ENCODE data around the gene IL17RD. TPM values are rescaled to one million over a fixed set of nuclear protein-coding genes. Genes with fewer than 3 reads are reported as not detected.

The IL17RD gene
- total RNA-seq, 4 donors from 2014 or later: 0.52 to 1.4 (median 0.90) TPM

DNA sequence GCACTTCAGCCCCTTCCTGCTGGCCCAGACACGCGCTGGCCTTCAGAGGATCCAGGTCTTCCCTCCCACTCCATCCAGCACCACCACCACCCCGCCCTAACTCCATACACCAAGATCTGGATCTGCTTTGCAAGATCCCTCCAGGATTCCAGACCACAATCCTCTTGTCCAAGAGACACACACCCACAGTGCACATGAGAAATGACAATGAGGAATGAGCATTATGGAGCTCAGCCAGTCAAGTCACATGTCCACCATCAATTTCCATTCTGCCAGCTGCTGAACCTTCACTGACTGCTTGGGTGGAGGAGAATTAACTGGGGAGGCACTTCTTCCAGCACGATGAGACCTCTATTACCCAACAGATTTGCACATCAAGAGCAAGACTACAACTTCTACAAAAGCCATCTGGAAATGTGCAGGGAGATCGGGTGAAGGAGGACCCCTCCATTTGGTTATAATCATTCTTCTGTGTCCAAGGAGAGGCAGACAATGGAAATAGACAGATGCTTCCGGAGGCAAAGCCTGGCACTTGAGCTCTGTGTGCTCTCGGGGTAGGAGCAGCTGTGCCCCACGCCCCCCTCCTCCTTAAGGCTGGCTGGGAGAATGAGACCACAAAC, 117.0 kb downstream of the IL17RD start:
- TF ChIP-seq POLR2A (IDR thresholded peaks at IDR 0.05): no peak
- TF ChIP-seq, protein P1, sequence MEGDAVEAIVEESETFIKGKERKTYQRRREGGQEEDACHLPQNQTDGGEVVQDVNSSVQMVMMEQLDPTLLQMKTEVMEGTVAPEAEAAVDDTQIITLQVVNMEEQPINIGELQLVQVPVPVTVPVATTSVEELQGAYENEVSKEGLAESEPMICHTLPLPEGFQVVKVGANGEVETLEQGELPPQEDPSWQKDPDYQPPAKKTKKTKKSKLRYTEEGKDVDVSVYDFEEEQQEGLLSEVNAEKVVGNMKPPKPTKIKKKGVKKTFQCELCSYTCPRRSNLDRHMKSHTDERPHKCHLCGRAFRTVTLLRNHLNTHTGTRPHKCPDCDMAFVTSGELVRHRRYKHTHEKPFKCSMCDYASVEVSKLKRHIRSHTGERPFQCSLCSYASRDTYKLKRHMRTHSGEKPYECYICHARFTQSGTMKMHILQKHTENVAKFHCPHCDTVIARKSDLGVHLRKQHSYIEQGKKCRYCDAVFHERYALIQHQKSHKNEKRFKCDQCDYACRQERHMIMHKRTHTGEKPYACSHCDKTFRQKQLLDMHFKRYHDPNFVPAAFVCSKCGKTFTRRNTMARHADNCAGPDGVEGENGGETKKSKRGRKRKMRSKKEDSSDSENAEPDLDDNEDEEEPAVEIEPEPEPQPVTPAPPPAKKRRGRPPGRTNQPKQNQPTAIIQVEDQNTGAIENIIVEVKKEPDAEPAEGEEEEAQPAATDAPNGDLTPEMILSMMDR (IDR thresholded peaks at IDR 0.05 in 4 of 5, conservative IDR thresholded peaks at IDR 0.05 in 1 of 5): no peak
- H3K27me3 ChIP-seq: no peaks in the 10 kb centered on the region
- H3K36me3 ChIP-seq: no peaks in the 10 kb centered on the region
- intact Hi-C loops (cut with DNase I; ENCODE audit: low total_unique reads) (no loop called here), in situ Hi-C loops (cut with MboI; ENCODE audit: low sequenced_read_pairs in 4 of 4) (no loop called here)
- H3K4me1 ChIP-seq: no peaks in the 10 kb centered on the region
- DNase-seq (peak; percentile 19 to 49), ATAC-seq (peak; percentile 81 to 88)
- H3K9me3 ChIP-seq: no peaks in the 10 kb centered on the region
- peak overlapping the region in 1 of 4 donors; percentile 11 for H3K27ac ChIP-seq
- no peak overlapping the region for H3K4me3 ChIP-seq

GRCh38 chr3:57046101-57046765, 118.9 kb downstream of the IL17RD start:
- no peak for TF ChIP-seq POLR2A (IDR thresholded peaks at IDR 0.05)
- TF ChIP-seq, protein P1 (IDR thresholded peaks at IDR 0.05 in 4 of 5, conservative IDR thresholded peaks at IDR 0.05 in 1 of 5): no peak
- Histone ChIP-seq H3K9me3 (no peaks in the 10 kb centered on the region), H3K27ac (no peak overlapping the region), H3K27me3 (no peaks in the 10 kb centered on the region), H3K36me3 (no peaks in the 10 kb centered on the region), H3K4me1 (no peaks in the 10 kb centered on the region), H3K4me3 (no peak overlapping the region)
- DNase-seq: no peak
- no peak for ATAC-seq
- in situ Hi-C loops (cut with MboI; ENCODE audit: low sequenced_read_pairs in 4 of 4) (no loop called here), intact Hi-C loops (cut with DNase I; ENCODE audit: low total_unique reads) (no loop called here)

- Histone ChIP-seq H3K4me1 (no peaks in the 10 kb centered on the region), H3K27me3 (no peaks in the 10 kb centered on the region), H3K4me3 (no peak overlapping the region), H3K9me3 (no peaks in the 10 kb centered on the region), H3K36me3 (no peaks in the 10 kb centered on the region), H3K27ac (no peak overlapping the region)
- TF ChIP-seq POLR2A (IDR thresholded peaks at IDR 0.05): no peak
- TF ChIP-seq, protein P1 (IDR thresholded peaks at IDR 0.05 in 4 of 5, conservative IDR thresholded peaks at IDR 0.05 in 1 of 5): no peak
- no peak for ATAC-seq
- intact Hi-C loops (cut with DNase I; ENCODE audit: low total_unique reads): no loop called here
- no peak for DNase-seq
- in situ Hi-C loops (cut with MboI; ENCODE audit: low sequenced_read_pairs in 4 of 4): no loop called here
Measured at GRCh38 chr3:57043518-57043917, 121.6 kb downstream of the IL17RD start.

- in situ Hi-C loops (cut with MboI; ENCODE audit: low sequenced_read_pairs in 4 of 4) (no loop called here), intact Hi-C loops (cut with DNase I; ENCODE audit: low total_unique reads) (no loop called here)
- Histone ChIP-seq H3K27ac (no peak overlapping the region), H3K4me1 (no peaks in the 10 kb centered on the region), H3K4me3 (no peak overlapping the region), H3K9me3 (no peaks in the 10 kb centered on the region), H3K27me3 (no peaks in the 10 kb centered on the region), H3K36me3 (no peaks in the 10 kb centered on the region)
- ATAC-seq (no peak), DNase-seq (peak in 1 of 2 donors; percentile 15)
- no peak for TF ChIP-seq POLR2A (IDR thresholded peaks at IDR 0.05)
- TF ChIP-seq, protein P1 (IDR thresholded peaks at IDR 0.05 in 4 of 5, conservative IDR thresholded peaks at IDR 0.05 in 1 of 5): no peak
Measured at GRCh38 chr3:57041674-57042073, 123.5 kb downstream of the IL17RD start.

Other genes with a start within 250 kb of the IL17RD start
- not detected for gene SPATA12, start 104.7 kb downstream of the IL17RD start, total RNA-seq
- gene HESX1, start 34.6 kb upstream of the IL17RD start, total RNA-seq: under 1 TPM in 1 of 4 donors, not detected in 3; 0.85 TPM
- 10 to 100 TPM; 50.9 to 76.5 (median 57.4) TPM for gene APPL1, start 62.4 kb upstream of the IL17RD start, total RNA-seq
- 1 to 10 TPM; 1.9 to 3.4 (median 2.6) TPM for gene ASB14, start 127.3 kb upstream of the IL17RD start, total RNA-seq

All from gastrocnemius medialis (tissue), 4 donors.